HepG2 (cell line): Measurements from ENCODE around the gene NPDC1. TPM values are rescaled to one million over a fixed set of nuclear protein-coding genes. Genes with fewer than 3 reads are reported as not detected.

ENCODE experiments used
- ATM ChIP-seq: fragments of 450-650 bp; IDR thresholded peaks from 2 replicates; pipeline ENCODE4 v1.7.1; 2017; ENCODE audit warnings: mild to moderate bottlenecking, borderline replicate concordance
- BHLHE40 ChIP-seq: IDR thresholded peaks from 2 replicates; pipeline ENCODE4 v1.6.1; 2011; ENCODE audit warnings: low read length, improper control_type of control experiment
- MED1 ChIP-seq: sonication (generic); formaldehyde crosslinking; IDR thresholded peaks from 2 replicates; pipeline ENCODE4 v1.4.0; 2020; ENCODE audit warnings: missing genetic modification reagents
- NFYB ChIP-seq: sonication (generic); formaldehyde crosslinking; IDR thresholded peaks from 2 replicates; pipeline ENCODE4 v1.4.0; 2020; ENCODE audit warnings: missing genetic modification reagents
- SAP130 ChIP-seq: IDR thresholded peaks from 2 replicates; pipeline ENCODE4 v1.6.1; 2016; ENCODE audit warnings: low read depth
- SRSF9 ChIP-seq: fragments of 200-400 bp; formaldehyde crosslinking; IDR thresholded peaks from 2 replicates; pipeline ENCODE4 v1.6.1; 2018; ENCODE audit warnings: borderline replicate concordance, mild to moderate bottlenecking, low read depth, low read length; ENCODE audit not compliant: insufficient read depth, poor library complexity, severe bottlenecking
- ZNF512 ChIP-seq: sonication (generic); formaldehyde crosslinking; IDR thresholded peaks from 2 replicates; pipeline ENCODE4 v1.4.0; 2020; ENCODE audit warnings: mild to moderate bottlenecking, missing genetic modification reagents
- ZSCAN5A ChIP-seq: sonication (generic); formaldehyde crosslinking; IDR thresholded peaks from 2 replicates; pipeline ENCODE4 v1.8.0; 2022; ENCODE audit warnings: mild to moderate bottlenecking, missing genetic modification reagents, borderline replicate concordance
- polyA plus RNA-seq, 8 experiments: library from polyadenylated mRNA; depleted of rRNA in 3 of 8; stranded (reverse) in 7 of 8; unstranded in 1 of 8; fragments of >200 nt; fragmentation: Illumina TruSeq in 4 of 8; extraction: Trizol in 4 of 8; gene quantifications; 2 replicates each; pipeline versions ENCODE4 v1.2.1 to v1.2.3, GENCODE V29; 2011 to 2016; ENCODE audit warnings: low read depth in 4 of 8, missing spikeins in 1 of 8, mixed read lengths in 1 of 8; ENCODE audit not compliant: insufficient read depth in 1 of 8
- total RNA-seq, 5 experiments: library from RNA; depleted of rRNA; stranded (reverse); fragments of >200 nt; fragmentation: Illumina TruSeq; extraction: Trizol; gene quantifications; 2 replicates each; pipeline ENCODE4 v1.2.3, GENCODE V29; 2016; ENCODE audit warnings: low read depth in 1 of 5
- TF ChIP-seq, protein P1 (sequence below): IDR thresholded peaks from 2 replicates; pipeline ENCODE4 v1.6.1; 2016; ENCODE audit warnings: missing genetic modification reagents, missing compliant biosample characterization
- TF ChIP-seq, protein P2 (sequence below): sonication (generic); formaldehyde crosslinking; IDR thresholded peaks from 2 replicates; pipeline ENCODE4 v1.5.0; 2020; ENCODE audit warnings: missing genetic modification reagents, mild to moderate bottlenecking, borderline replicate concordance
- TF ChIP-seq, protein P3 (sequence below): sonication (generic); formaldehyde crosslinking; IDR thresholded peaks from 2 replicates; pipeline ENCODE4 v1.5.0; 2020; ENCODE audit warnings: mild to moderate bottlenecking, missing genetic modification reagents
- TF ChIP-seq, protein P4 (sequence below): sonication (generic); formaldehyde crosslinking; IDR thresholded peaks from 2 replicates; pipeline ENCODE4 v1.5.1; 2020; ENCODE audit warnings: mild to moderate bottlenecking, missing genetic modification reagents, moderate library complexity

The NPDC1 gene
- total and polyA plus RNA-seq, 2 of the 13 experiments (the other 11 are each of a cell fraction or from before 2014, with no cell fraction given) = 0.84 to 5.4 TPM

- TF ChIP-seq SAP130 (0 out of 2 replicates have a peak, but pooled peaks have one; percentile 17), SRSF9 (no peak), ATM (no peak), NFYB (CRISPR knock-in tag) (no peak), ZNF512 (CRISPR knock-in tag) (no peak), MED1 (CRISPR knock-in tag) (no peak), ZSCAN5A (CRISPR knock-in tag) (no peak), BHLHE40 (no peak)
- TF ChIP-seq, protein P1, sequence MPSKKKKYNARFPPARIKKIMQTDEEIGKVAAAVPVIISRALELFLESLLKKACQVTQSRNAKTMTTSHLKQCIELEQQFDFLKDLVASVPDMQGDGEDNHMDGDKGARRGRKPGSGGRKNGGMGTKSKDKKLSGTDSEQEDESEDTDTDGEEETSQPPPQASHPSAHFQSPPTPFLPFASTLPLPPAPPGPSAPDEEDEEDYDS (CRISPR knock-in tag) = no peak
- TF ChIP-seq, protein P2, sequence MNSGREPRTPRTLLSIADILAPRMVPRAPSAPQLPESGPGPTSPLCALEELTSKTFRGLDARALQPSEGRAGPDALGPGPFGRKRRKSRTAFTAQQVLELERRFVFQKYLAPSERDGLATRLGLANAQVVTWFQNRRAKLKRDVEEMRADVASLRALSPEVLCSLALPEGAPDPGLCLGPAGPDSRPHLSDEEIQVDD (CRISPR knock-in tag) = no peak
- TF ChIP-seq, protein P3, sequence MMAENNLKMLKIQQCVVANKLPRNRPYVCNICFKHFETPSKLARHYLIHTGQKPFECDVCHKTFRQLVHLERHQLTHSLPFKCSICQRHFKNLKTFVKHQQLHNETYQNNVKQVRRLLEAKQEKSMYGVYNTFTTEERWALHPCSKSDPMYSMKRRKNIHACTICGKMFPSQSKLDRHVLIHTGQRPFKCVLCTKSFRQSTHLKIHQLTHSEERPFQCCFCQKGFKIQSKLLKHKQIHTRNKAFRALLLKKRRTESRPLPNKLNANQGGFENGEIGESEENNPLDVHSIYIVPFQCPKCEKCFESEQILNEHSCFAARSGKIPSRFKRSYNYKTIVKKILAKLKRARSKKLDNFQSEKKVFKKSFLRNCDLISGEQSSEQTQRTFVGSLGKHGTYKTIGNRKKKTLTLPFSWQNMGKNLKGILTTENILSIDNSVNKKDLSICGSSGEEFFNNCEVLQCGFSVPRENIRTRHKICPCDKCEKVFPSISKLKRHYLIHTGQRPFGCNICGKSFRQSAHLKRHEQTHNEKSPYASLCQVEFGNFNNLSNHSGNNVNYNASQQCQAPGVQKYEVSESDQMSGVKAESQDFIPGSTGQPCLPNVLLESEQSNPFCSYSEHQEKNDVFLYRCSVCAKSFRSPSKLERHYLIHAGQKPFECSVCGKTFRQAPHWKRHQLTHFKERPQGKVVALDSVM (CRISPR knock-in tag) = 0 out of 2 replicates have a peak, but pooled peaks have one; percentile 78
- TF ChIP-seq, protein P4, sequence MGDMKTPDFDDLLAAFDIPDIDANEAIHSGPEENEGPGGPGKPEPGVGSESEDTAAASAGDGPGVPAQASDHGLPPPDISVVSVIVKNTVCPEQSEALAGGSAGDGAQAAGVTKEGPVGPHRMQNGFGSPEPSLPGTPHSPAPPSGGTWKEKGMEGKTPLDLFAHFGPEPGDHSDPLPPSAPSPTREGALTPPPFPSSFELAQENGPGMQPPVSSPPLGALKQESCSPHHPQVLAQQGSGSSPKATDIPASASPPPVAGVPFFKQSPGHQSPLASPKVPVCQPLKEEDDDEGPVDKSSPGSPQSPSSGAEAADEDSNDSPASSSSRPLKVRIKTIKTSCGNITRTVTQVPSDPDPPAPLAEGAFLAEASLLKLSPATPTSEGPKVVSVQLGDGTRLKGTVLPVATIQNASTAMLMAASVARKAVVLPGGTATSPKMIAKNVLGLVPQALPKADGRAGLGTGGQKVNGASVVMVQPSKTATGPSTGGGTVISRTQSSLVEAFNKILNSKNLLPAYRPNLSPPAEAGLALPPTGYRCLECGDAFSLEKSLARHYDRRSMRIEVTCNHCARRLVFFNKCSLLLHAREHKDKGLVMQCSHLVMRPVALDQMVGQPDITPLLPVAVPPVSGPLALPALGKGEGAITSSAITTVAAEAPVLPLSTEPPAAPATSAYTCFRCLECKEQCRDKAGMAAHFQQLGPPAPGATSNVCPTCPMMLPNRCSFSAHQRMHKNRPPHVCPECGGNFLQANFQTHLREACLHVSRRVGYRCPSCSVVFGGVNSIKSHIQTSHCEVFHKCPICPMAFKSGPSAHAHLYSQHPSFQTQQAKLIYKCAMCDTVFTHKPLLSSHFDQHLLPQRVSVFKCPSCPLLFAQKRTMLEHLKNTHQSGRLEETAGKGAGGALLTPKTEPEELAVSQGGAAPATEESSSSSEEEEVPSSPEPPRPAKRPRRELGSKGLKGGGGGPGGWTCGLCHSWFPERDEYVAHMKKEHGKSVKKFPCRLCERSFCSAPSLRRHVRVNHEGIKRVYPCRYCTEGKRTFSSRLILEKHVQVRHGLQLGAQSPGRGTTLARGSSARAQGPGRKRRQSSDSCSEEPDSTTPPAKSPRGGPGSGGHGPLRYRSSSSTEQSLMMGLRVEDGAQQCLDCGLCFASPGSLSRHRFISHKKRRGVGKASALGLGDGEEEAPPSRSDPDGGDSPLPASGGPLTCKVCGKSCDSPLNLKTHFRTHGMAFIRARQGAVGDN (CRISPR knock-in tag) = peak; percentile 78
Measured at GRCh38 chr9:137001857-137002645, 43.9 kb downstream of the NPDC1 start (continued).
